ENCODE data around the gene NF1.

DNA sequence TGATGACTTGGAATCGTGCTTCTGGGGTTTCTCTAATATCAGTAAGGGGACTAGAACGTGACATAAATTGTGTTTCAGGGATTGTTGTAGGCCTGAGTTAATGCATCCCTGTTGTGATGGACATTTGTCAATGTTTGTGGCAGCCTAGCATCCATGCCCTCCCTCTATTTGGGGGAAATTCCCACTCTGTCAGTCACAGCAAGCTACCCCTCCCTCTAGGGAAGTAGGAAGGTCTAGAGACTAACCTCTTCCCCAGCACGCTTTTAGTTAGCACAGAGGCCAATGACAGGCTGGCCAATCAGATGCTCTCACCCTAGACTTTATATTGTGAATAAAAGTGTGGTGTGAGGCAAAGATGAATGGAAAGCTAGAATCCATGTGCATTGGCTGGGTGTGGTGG, 32.4 kb upstream of the NF1 start:
- TF ChIP-seq, protein P1, sequence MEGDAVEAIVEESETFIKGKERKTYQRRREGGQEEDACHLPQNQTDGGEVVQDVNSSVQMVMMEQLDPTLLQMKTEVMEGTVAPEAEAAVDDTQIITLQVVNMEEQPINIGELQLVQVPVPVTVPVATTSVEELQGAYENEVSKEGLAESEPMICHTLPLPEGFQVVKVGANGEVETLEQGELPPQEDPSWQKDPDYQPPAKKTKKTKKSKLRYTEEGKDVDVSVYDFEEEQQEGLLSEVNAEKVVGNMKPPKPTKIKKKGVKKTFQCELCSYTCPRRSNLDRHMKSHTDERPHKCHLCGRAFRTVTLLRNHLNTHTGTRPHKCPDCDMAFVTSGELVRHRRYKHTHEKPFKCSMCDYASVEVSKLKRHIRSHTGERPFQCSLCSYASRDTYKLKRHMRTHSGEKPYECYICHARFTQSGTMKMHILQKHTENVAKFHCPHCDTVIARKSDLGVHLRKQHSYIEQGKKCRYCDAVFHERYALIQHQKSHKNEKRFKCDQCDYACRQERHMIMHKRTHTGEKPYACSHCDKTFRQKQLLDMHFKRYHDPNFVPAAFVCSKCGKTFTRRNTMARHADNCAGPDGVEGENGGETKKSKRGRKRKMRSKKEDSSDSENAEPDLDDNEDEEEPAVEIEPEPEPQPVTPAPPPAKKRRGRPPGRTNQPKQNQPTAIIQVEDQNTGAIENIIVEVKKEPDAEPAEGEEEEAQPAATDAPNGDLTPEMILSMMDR (IDR thresholded peaks at IDR 0.05; ENCODE audit: low read length): no peak
- TF ChIP-seq EZH2phosphoT487 (IDR thresholded peaks at IDR 0.05; ENCODE audit: low read length) (no peak), EZH2 (optimal IDR thresholded peaks at IDR 0.05; ENCODE audit: low read depth, low read length) (no peak)
